ENCODE measurements around the gene OR4D9. TPM values are rescaled to one million over a fixed set of nuclear protein-coding genes. Genes with fewer than 3 reads are reported as not detected.

OR4D9 gene
- total RNA-seq, 1 experiment from 2014 or later: not detected

DNA sequence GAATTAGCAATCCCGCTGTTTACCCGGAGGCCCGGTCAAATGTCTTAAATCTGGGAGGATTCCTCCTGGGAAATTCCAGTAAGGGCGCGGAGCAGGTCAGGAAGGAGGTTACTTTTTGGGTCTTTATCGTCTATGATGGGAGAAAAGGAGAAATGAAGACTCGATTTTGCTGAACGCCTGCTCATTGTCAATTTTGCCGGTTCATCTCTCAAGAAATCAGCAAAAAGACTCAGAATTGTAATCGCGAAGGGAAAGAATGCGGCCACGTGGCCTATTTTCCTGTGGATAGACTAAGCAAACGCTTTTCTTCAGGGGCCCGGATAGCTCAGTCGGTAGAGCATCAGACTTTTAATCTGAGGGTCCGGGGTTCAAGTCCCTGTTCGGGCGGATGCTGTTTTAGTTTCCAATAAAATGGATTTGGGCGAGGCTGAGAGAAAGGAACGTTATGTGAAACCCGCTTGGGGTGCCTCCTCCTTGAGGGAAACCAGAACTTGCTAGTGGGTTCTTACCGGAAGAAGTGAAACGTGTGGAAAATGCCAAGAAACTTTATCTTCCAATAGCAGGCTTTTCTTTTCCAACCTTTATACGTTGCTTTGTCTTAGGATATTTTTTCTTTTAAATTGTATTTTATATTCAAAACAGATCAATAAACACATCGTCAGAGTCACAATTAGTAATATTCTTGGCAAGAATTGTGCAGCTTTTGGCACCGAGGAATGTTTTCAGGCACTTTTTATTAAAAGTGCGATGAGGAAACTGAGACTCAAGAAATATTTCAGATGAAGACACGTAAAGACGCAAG, 45.0 kb downstream of the OR4D9 start:
- DNase-seq (ENCODE audit: low spot score): peak; percentile 78
- Mint-ChIP-seq H3K4me3 (peak overlapping the region; percentile 87), H3K4me1 (peaks cover 18% of the 10 kb centered on the region), H3K27me3 (ENCODE audit: low read depth) (peaks cover 3% of the 10 kb centered on the region; the same call in 1 of the 2 replicates), H3K27ac (peak overlapping the region; percentile 71), H3K9me3 (no peaks in the 10 kb centered on the region), H3K36me3 (no peaks in the 10 kb centered on the region)
- ChIA-PET CTCF (interaction anchor here (1.5 kb wide), 2 partner anchors 19 kb away, joined by 5 to 6 read pairs; no protein-coding TSS in a partner anchor), POLR2A (no interaction called here)
- peak; percentile 46 for ATAC-seq
- no peak for TF ChIP-seq ZNF396 (CRISPR knock-in tag; IDR thresholded peaks at IDR 0.05; ENCODE audit: borderline replicate concordance)
- TF ChIP-seq TEAD1 (CRISPR knock-in tag; IDR thresholded peaks at IDR 0.05): no peak
- 0 out of 2 replicates have a peak, but pooled peaks have one; percentile 16 for TF ChIP-seq HMGA2 (CRISPR knock-in tag; IDR thresholded peaks at IDR 0.05)
- no peak for TF ChIP-seq ESRRA (CRISPR knock-in tag; IDR thresholded peaks at IDR 0.05; ENCODE audit: borderline replicate concordance)
- TF ChIP-seq GTF2I (CRISPR knock-in tag; conservative IDR thresholded peaks at IDR 0.05): 0 out of 2 replicates have a peak, but pooled peaks have one; percentile 10
- TF ChIP-seq, protein P1, sequence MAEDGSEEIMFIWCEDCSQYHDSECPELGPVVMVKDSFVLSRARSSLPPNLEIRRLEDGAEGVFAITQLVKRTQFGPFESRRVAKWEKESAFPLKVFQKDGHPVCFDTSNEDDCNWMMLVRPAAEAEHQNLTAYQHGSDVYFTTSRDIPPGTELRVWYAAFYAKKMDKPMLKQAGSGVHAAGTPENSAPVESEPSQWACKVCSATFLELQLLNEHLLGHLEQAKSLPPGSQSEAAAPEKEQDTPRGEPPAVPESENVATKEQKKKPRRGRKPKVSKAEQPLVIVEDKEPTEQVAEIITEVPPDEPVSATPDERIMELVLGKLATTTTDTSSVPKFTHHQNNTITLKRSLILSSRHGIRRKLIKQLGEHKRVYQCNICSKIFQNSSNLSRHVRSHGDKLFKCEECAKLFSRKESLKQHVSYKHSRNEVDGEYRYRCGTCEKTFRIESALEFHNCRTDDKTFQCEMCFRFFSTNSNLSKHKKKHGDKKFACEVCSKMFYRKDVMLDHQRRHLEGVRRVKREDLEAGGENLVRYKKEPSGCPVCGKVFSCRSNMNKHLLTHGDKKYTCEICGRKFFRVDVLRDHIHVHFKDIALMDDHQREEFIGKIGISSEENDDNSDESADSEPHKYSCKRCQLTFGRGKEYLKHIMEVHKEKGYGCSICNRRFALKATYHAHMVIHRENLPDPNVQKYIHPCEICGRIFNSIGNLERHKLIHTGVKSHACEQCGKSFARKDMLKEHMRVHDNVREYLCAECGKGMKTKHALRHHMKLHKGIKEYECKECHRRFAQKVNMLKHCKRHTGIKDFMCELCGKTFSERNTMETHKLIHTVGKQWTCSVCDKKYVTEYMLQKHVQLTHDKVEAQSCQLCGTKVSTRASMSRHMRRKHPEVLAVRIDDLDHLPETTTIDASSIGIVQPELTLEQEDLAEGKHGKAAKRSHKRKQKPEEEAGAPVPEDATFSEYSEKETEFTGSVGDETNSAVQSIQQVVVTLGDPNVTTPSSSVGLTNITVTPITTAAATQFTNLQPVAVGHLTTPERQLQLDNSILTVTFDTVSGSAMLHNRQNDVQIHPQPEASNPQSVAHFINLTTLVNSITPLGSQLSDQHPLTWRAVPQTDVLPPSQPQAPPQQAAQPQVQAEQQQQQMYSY (CRISPR knock-in tag; IDR thresholded peaks at IDR 0.05): no peak
- TF ChIP-seq, protein P2, sequence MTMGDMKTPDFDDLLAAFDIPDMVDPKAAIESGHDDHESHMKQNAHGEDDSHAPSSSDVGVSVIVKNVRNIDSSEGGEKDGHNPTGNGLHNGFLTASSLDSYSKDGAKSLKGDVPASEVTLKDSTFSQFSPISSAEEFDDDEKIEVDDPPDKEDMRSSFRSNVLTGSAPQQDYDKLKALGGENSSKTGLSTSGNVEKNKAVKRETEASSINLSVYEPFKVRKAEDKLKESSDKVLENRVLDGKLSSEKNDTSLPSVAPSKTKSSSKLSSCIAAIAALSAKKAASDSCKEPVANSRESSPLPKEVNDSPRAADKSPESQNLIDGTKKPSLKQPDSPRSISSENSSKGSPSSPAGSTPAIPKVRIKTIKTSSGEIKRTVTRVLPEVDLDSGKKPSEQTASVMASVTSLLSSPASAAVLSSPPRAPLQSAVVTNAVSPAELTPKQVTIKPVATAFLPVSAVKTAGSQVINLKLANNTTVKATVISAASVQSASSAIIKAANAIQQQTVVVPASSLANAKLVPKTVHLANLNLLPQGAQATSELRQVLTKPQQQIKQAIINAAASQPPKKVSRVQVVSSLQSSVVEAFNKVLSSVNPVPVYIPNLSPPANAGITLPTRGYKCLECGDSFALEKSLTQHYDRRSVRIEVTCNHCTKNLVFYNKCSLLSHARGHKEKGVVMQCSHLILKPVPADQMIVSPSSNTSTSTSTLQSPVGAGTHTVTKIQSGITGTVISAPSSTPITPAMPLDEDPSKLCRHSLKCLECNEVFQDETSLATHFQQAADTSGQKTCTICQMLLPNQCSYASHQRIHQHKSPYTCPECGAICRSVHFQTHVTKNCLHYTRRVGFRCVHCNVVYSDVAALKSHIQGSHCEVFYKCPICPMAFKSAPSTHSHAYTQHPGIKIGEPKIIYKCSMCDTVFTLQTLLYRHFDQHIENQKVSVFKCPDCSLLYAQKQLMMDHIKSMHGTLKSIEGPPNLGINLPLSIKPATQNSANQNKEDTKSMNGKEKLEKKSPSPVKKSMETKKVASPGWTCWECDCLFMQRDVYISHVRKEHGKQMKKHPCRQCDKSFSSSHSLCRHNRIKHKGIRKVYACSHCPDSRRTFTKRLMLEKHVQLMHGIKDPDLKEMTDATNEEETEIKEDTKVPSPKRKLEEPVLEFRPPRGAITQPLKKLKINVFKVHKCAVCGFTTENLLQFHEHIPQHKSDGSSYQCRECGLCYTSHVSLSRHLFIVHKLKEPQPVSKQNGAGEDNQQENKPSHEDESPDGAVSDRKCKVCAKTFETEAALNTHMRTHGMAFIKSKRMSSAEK (CRISPR knock-in tag; IDR thresholded peaks at IDR 0.05; ENCODE audit: borderline replicate concordance): 0 out of 2 replicates have a peak, but pooled peaks have one; percentile 28
- TF ChIP-seq, protein P3, sequence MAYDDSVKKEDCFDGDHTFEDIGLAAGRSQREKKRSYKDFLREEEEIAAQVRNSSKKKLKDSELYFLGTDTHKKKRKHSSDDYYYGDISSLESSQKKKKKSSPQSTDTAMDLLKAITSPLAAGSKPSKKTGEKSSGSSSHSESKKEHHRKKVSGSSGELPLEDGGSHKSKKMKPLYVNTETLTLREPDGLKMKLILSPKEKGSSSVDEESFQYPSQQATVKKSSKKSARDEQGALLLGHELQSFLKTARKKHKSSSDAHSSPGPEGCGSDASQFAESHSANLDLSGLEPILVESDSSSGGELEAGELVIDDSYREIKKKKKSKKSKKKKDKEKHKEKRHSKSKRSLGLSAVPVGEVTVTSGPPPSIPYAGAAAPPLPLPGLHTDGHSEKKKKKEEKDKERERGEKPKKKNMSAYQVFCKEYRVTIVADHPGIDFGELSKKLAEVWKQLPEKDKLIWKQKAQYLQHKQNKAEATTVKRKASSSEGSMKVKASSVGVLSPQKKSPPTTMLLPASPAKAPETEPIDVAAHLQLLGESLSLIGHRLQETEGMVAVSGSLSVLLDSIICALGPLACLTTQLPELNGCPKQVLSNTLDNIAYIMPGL (CRISPR knock-in tag; IDR thresholded peaks at IDR 0.05): peak; percentile 94
- no peak for TF ChIP-seq OVOL2 (CRISPR knock-in tag; IDR thresholded peaks at IDR 0.05; ENCODE audit: borderline replicate concordance)
- TF ChIP-seq, protein P4, sequence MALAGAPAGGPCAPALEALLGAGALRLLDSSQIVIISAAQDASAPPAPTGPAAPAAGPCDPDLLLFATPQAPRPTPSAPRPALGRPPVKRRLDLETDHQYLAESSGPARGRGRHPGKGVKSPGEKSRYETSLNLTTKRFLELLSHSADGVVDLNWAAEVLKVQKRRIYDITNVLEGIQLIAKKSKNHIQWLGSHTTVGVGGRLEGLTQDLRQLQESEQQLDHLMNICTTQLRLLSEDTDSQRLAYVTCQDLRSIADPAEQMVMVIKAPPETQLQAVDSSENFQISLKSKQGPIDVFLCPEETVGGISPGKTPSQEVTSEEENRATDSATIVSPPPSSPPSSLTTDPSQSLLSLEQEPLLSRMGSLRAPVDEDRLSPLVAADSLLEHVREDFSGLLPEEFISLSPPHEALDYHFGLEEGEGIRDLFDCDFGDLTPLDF (CRISPR knock-in tag; IDR thresholded peaks at IDR 0.05): no peak
- no peak for TF ChIP-seq FOXK1 (CRISPR knock-in tag; IDR thresholded peaks at IDR 0.05)
- peak; percentile 32; the same call in 1 of the 2 replicates for TF ChIP-seq GABPB1 (CRISPR knock-in tag; IDR thresholded peaks at IDR 0.05)
- TF ChIP-seq, protein P5, sequence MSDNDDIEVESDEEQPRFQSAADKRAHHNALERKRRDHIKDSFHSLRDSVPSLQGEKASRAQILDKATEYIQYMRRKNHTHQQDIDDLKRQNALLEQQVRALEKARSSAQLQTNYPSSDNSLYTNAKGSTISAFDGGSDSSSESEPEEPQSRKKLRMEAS (CRISPR knock-in tag; IDR thresholded peaks at IDR 0.05): peak; percentile 45; the same call in 1 of the 2 replicates
- no peak for TF ChIP-seq PRRX2 (CRISPR knock-in tag; IDR thresholded peaks at IDR 0.05)
- TF ChIP-seq, protein P6, sequence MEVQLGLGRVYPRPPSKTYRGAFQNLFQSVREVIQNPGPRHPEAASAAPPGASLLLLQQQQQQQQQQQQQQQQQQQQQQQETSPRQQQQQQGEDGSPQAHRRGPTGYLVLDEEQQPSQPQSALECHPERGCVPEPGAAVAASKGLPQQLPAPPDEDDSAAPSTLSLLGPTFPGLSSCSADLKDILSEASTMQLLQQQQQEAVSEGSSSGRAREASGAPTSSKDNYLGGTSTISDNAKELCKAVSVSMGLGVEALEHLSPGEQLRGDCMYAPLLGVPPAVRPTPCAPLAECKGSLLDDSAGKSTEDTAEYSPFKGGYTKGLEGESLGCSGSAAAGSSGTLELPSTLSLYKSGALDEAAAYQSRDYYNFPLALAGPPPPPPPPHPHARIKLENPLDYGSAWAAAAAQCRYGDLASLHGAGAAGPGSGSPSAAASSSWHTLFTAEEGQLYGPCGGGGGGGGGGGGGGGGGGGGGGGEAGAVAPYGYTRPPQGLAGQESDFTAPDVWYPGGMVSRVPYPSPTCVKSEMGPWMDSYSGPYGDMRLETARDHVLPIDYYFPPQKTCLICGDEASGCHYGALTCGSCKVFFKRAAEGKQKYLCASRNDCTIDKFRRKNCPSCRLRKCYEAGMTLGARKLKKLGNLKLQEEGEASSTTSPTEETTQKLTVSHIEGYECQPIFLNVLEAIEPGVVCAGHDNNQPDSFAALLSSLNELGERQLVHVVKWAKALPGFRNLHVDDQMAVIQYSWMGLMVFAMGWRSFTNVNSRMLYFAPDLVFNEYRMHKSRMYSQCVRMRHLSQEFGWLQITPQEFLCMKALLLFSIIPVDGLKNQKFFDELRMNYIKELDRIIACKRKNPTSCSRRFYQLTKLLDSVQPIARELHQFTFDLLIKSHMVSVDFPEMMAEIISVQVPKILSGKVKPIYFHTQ (CRISPR knock-in tag; IDR thresholded peaks at IDR 0.05): peak; percentile 50; the same call in 1 of the 2 replicates
- TF ChIP-seq, protein P7, sequence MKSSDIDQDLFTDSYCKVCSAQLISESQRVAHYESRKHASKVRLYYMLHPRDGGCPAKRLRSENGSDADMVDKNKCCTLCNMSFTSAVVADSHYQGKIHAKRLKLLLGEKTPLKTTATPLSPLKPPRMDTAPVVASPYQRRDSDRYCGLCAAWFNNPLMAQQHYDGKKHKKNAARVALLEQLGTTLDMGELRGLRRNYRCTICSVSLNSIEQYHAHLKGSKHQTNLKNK (CRISPR knock-in tag; IDR thresholded peaks at IDR 0.05): no peak
- TF ChIP-seq, protein P8, sequence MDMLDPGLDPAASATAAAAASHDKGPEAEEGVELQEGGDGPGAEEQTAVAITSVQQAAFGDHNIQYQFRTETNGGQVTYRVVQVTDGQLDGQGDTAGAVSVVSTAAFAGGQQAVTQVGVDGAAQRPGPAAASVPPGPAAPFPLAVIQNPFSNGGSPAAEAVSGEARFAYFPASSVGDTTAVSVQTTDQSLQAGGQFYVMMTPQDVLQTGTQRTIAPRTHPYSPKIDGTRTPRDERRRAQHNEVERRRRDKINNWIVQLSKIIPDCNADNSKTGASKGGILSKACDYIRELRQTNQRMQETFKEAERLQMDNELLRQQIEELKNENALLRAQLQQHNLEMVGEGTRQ (CRISPR knock-in tag; IDR thresholded peaks at IDR 0.05): peak; percentile 76
